ENCODE data around the gene NRXN3.
"Not testable (repeated sequence)": the region's sequence is repeated elsewhere in the genome, so short reads cannot be mapped to it uniquely, and the experiment has no call there.

Gene NRXN3

DNA sequence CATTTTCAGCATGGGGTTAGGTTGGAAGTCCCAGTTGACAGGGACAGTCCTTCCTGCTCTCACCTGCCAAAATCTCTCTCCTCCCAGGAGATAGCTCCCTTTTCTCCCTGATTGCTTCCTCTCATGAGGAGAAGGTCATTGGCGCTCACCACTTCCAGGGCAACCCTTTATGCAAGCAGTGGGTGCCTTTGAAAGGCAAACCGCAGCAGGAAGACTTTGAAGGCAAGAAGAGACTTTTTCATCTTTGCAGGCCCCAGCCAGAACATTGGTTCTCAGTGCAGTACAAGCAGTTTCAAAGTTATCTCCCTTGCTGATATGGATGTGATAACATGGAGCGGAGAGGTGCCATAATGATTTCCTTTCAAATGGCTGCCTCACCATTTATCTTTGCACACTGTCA lies 1558.2 kb downstream of the NRXN3 start:
- DNase-seq, result no peak

DNA sequence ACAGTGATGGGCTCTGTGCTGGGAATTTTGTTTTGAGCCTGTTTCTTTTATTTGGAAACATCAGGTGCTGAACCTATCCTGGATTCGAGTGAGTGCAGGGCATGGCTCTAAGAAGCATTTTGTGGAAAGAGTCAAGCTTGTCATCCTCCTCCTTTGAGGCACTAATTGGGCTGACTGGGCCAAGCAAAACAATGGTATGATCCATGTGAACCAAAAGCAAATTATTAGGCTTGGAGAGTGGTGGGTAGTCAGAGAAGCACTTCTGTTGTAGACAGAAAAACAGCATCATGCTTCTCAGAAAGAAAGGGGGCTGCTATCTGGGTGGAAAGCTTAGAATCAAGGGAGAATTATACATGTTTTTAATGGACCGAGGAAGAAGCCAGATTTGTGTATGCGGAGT lies 1559.6 kb downstream of the NRXN3 start:
- DNase-seq, result no peak

DNA sequence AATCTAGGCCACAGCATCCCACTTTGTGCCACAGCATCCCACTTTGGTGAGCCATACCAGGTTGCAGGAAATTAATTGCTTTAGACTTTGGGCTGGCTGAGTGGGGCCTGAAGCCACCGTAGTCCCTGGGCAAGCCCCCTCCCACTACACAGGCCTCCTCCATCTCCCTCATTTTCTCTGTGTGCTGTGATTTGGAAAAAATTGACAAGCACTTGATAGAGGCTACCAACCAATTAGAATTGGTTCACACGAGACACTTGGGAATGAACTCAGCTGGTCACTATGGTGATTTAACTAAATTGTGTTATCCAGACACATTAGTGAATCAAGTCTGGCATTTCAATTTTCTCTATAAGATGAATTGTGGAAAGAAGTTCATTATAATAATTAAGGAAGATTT lies 1560.0 kb downstream of the NRXN3 start:
- DNase-seq, result no peak

DNA sequence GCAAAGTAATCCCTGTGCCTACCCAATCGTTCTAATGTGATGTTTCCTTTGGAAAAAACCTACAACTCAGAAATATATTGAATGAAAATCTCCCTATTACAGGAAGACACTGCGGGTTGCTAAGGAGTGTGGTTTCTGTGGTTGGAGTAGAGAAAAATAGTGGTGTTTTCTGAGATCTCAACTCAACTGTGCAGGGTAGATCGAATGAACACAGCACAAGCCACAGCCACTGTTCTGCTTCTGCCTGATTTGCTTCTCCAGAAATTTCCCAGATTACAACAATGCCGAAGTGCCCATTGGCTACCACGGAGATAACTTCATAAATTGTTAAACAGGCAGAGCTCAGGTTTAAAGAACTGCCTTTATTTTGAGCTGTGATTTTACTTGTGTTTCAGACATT lies 1560.8 kb downstream of the NRXN3 start:
- no peak for DNase-seq

DNA sequence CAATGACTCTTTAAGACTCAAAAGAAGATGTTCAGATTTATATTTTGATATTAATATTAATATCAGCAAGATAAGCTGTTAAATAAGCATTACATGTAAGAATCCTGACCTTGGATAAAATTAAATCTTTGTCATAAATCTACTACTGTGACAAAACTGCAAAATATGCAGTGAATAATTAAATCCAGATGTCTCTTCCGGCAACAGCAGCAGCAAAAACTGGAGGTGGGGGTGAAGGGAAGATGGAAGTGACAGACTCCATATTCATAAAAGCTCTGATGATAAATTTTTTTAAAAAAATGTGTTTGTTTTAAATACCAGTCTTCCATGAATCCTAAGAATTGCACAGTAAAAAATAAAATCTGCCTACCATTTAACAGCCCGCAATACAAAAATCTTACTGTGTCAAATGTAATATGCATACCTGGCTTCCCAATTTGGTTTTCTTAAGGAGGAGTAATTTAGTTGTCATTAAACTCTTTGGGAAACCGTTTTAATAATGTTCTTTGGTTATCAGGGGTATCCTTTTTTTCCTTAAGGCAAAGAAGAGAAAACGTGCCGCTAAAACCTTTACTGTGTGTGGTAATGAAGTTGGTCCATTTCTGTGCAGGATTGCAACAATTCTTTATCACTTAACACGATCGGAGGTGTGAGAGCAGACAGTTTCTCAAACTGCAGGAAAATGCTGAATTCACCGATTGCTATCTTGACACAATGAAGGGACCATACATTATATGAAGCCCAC lies 1562.9 kb downstream of the NRXN3 start:
- no peak for DNase-seq

DNA sequence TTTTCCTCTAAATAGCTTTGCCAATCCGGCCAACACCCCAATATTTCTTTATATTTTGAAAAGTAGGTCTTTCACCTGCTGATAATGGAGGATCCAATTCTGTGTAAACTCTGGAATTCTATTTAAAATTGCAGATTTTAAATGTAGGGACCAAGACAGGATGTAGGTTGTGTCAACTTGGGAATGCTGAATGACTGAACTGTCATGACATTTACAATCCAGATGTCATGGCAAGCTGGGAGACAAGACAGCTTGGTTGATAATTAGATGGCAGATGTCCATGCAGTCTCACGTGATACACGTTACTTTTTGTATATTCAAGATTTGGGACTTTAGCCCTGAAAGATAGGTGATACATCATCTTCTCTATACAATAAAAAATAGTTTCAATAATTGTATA lies 1564.0 kb downstream of the NRXN3 start:
- DNase-seq, result no peak

DNA sequence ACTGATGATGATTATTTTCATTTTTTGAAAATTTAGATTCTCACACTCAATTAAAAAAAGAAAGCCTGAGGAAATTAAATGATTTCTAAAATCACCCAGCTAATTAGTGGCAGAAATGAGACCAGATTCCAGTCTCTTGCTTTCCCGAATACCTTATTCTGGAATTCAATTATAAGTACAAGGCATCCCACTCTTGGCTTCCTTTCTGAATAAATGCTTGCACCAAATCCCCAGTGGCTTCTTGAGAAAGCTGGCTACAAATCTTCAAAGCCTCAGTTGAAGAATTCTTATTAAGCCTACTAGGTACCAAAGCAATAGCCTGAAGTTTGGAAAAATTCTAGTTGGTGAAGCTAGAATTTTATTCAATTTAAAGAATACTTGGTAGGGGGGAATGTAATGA lies 1564.5 kb downstream of the NRXN3 start:
- no peak for DNase-seq

DNA sequence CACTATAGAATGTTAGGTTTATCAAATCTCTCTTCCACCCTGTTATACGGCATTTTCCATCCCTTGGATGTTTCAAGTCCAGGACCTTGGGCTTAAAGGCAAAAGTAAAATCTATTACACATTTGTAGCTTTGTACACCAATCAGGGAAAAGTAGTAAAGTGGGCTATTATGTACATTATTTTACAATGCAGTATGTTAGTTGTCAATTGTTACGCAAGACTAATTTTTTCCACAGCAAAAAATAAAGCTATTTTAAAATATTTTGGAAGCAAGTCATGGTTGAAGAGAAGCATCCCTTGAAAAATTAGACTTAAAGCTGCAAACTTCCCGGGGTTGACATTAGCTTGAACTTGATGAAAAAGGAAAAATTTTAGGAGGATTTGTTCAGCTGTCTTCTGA lies 1564.9 kb downstream of the NRXN3 start:
- no peak for DNase-seq

DNA sequence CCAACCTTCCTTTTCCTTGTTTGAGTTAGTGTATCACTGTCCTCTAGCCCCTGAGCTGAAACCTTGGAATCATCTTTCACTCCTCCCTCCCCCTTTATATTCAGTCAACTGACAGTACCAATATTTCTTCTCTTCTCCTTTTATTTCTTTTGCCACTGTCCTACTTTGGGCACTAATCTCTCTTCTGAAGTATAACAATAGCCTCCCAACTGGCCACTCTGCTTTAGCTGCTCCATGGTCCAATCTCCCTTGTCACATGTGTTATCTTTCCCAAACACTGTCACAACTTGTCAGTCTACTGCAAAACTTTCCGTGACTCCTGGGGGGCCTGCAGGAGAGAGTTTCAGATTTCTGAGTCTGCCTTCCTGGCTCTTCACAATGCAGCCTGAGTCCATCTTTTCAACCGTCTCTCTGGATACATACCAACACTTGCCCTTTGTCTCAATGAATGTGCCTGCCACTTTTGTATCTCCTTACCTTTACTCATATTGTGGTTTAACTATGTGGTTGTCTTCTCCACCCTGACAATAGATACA lies 1570.0 kb downstream of the NRXN3 start:
- DNase-seq, result no peak

DNA sequence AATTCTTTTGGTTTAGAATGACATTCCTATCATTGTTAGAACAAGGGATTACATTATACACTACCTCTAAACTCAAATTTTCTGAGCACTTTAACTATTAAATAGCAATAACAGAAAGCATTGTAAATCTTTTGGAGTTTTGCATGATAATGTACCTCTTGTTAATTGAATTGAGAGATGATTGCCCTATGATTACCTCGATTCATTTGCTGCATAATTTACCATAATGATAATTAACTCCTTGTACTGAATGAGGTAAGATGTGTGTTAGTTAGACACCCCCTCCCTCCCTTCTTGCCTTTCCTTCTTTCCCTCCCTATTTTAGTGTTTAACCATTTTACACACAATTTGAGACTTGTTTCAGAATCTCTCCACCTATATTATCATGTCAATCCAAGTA lies 1572.0 kb downstream of the NRXN3 start:
- no peak for DNase-seq

DNA sequence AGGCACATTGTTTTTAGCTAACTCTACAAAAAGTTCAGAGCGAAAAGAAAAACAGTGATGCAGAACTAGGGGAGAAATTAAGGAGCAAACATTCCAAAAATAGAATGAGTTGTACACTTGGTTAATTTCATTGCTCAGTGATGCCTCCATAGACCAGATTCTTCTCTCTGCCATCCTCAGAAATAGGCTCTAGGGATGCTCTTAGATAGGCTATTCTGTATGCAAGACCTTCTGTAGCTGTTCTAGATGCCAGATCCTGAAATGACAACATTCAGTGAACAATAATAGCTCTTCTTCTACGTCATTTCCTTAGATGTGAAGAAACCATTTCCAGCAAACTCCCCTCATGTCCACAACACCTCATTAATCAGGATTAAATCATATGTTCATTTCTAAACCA lies 1574.9 kb downstream of the NRXN3 start:
- DNase-seq, result no peak

DNA sequence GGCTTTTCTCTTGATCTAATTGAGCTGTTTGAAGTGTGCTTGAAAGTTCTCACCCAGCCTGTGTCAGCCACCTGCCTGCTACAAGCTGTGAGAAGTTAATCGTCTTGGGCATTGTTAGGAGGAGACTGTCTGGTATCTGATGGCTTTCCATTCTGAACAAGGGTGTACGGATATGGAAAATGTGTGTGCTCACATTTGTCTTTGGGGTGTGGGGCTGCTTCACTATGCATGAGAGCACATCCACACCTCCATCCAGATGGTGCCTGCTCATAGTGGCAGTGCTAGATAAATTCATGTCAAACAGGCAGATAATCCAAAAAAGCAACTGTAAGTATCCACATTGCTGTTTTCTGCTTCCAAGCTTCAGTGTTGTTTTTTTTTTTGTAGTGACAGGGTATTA lies 1578.9 kb downstream of the NRXN3 start:
- DNase-seq, result no peak

DNA sequence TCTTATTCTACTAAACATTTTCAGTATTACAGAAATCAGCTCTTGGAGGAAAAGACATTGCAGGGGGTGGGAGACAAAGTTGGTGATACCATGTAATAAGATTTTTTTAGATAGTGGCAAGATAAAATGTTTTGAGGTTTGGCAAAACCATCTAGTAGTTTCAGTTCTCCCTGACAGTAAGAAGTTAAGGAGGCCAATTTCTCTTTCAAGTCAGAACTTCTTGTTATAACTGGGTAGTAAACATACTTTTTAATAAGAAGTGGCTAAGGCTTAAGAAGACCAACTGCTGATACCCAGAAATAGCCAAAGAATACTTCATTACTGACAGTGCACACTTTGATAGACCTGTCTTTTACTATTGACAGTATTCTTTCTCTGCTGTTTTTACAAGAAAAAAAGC lies 1588.8 kb downstream of the NRXN3 start:
- no peak for DNase-seq

DNA sequence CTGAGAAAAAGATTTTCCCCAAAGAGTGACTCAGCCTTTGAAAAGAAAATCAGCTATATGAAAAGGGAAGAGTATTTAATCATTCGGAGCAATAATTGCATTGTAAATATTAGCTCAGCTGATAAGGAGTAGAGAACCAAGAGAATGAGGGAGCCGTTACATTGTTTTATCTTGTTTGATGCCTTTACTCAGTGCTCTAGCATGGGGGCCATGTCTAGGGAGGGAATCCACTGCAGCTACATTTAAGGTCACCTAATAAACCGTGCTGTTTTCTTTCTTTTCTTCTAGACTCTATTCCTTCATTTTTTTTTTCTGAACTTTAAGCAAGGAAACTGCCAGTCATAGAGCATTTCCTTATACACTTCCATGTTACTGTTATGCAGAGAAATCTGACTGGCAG lies 1594.2 kb downstream of the NRXN3 start:
- DNase-seq, result no peak

DNA sequence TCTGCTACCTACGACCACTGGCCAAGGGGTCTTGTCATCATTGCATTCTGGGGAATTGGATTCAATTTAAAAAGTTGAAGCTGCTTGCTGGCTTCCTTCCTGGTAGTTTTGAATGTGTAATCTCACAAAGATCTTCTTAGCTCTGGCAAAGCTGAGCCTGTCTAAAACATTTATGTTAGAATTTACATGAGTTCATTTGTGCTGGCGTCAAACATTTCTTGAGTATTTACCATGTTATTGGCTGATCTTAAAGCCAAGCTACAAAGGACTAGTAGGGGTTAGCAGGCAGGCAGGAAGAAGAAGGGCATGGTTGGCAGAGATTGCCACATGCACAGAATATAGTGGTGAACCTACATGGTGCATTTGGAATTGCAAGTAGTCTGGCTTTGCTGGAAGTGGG lies 1596.3 kb downstream of the NRXN3 start:
- DNase-seq, result no peak

DNA sequence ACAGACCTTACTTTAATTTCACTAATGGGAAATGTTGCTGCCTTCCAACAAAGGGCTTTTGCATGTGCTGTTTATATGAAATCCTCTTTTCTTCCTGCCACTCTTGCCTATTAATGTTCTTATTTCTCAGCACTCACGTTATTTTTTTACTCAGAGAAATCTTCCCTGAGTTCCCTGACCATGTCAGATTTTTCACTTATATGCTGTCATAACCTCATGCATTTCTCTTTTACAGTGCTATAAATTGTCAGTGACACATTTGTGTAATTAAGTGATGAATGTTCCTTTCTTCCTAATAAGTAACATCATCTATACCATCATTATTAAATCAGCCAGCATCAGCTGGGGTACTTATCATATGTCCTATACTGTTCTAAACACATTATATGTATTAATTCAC lies 1597.1 kb downstream of the NRXN3 start:
- no peak for DNase-seq

DNA sequence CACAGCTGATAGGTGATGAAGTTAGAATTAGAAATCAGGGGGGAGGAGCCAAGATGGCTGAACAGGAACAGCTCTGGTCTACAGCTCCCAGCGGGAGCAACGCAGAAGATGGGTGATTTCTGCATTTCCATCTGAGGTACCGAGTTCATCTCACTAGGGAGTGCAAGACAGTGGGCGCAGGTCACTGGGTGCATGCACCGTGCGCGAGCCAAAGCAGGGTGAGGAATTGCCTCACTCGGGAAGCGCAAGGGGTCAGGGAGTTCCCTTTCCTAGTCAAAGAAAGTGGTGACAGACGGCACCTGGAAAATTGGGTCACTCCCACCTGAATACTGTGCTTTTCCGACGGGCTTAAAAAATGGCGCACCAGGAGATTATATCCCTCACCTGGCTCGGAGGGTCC lies 1597.5 kb downstream of the NRXN3 start:
- not testable (repeated sequence) for DNase-seq

DNA sequence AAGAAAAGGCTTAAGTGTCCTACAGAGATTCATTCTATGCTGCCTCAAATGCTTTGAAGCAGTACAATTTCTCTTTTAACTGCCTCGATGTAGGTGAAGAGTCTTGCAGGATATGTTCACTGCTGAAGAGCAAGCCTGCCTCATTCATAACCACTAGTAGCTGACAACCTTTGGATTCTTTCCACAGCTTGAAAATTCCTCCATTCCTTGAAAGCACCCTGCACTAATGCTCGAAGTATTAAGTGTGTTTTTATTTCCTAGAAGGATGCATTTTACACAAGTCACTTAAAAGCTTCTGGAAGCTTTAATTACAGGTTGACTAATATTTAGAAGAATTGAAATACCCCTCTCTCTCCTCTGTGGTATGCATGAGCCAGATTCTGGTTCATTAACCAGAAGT lies 1611.7 kb downstream of the NRXN3 start:
- no peak for DNase-seq

DNA sequence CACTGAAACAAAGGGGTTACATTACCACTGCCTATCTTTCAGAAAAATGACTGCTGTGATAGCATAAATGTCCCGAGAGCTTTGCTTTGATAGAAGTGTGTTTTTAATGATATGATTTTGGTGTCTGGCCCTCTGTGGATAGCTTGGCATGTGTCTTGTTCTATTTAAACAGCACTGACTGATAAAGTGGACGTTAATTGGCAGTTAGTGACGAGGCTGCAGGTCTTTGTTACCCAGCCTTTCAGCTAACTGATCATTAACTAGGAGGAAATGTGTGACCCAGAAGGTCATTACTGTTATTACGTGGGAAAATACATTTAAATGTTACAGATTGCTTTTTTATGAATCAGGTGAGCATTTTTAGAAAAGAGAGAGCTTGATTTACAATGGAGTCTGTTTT lies 1612.9 kb downstream of the NRXN3 start:
- DNase-seq, result no peak

DNA sequence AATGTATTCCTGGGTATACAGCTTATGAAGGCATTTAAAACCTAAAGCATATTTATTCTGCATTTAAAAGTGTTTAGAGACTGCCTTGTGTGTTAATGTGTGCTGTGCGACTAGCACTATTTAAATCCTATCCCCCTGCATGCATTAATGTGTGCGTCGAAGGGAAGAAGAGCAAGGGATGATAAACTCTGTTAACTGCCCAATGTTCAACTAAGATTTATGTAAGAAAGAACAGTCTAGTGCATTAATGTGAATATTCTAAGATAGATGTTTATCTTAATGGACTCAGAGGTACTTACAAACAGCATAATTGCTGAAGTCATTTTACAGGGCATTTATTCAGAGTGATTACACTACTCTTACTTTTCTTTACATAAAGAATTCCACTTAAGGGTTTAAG lies 1616.3 kb downstream of the NRXN3 start:
- DNase-seq, result no peak

DNA sequence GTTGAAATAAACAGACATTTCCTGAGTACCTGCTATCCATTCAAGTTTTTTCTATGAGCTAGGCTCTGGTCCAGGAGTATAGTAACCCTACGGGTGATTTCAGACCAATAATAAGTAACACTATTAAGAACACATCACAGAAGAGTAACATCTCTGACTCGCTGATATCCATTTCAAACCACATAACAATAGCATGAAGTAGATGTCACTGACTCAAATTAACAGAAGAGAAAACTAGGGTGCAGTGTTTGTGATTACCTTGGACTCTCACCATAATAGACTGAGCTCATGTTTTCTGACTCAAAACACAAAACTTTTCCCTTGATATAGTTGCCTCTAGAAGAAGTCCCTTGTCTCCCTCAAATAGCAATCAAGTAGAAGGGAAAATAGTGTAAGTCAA lies 1618.2 kb downstream of the NRXN3 start:
- no peak for DNase-seq

DNA sequence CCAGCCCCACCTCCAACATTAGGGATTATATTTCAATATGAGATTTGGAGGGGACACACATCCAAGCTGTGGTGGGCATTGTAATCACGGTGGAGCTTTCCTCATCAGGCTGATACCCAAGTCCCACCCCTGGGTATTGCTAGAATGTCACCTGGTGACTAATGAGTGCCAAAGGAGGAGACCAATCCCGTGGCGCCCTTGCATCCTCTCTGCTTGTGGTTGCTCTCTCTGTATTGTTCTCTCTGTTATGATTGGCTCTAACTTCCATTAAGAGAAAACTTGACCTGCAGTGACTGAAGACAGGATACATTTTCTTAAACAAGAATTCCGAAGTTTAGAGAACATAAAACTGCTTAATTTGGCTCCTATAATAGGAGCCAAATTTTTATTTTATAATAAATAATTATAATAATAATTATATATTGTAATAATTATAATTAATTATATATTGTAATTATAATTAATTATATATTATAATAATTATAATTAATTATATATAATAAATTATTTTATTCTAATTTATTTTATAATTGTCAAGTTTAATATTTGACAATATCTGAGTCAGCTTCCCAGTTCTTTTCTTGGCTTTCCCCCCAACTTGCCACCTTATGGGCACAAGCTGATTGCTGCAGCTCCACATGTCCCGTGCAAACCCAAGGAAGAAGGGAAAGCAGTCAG lies 1621.0 kb downstream of the NRXN3 start:
- no peak for DNase-seq

DNA sequence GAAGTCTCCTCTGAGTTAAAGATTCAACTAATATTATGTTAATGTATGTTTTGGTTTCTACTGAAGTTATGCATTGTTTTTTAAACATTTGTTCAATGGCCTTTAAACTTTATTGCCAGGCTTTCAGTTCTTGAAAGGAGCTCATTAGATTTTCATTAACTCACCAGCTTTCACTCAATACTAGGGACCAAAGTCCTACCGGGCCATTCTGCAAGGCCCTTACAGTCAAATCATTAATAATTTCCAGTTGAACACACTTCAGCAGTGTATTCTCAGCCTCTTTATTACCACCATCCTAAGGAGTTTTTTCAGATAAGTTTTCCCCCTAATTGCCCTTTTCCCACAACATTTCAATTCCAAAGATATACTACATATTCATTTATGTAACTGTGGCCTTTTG lies 1631.9 kb downstream of the NRXN3 start:
- DNase-seq, result no peak

DNA sequence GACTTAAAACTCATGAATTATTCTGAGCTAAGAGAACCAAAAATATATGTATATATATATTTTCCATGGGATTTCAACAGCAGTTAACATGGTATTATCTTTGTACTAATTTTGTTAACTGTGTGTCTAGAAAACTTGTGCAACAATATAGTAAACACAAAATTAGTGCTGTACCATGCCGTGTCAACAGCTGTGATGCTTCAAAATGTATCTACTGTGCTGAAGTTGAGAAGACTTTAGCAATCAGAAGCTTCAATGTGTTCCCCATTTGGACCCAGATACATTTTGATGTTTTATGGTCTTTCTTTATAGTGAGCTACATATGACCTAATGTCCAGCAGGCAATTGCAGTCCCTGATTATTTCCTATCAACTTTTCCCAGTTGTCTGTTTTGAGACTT lies 1635.5 kb downstream of the NRXN3 start:
- DNase-seq, result no peak

Measured in activated CD4-positive, alpha-beta T cell treated with anti-CD3 and anti-CD28 coated beads, Interleukin-2, amount 50 U/mL, for 1 hour (primary cell).